HG03196 (cell line): Measurements from ENCODE around the gene MBP.
"Not testable (repeated sequence)": the region's sequence is repeated elsewhere in the genome, so short reads cannot be mapped to it uniquely, and the experiment has no call there.

Experiments
- ATAC-seq: cut with Tn5 transposase; IDR thresholded peaks from one replicate; pipeline ENCODE4 v1.9.1; 2021; ENCODE audit not compliant: unreplicated experiment

The MBP gene

GRCh38 chr18:76992226-76993084, 140.1 kb downstream of the MBP start:
- no peak for ATAC-seq

- no peak for ATAC-seq
These were observed 141.4 kb downstream of the MBP start for GRCh38 chr18:76991021-76991688.

GRCh38 chr18:76990343-76991020, 142.1 kb downstream of the MBP start:
- not testable (repeated sequence) for ATAC-seq

- no peak for ATAC-seq
These were observed 142.9 kb downstream of the MBP start for GRCh38 chr18:76989647-76990190.

GRCh38 chr18:76988827-76989646, 143.5 kb downstream of the MBP start:
- no peak for ATAC-seq

- ATAC-seq: no peak
These were observed 144.4 kb downstream of the MBP start for GRCh38 chr18:76988031-76988826.

GRCh38 chr18:76986406-76986805, 146.2 kb downstream of the MBP start:
- ATAC-seq: no peak

GRCh38 chr18:76985951-76986236, 146.7 kb downstream of the MBP start:
- ATAC-seq: no peak

- no peak for ATAC-seq
These were observed 147.2 kb downstream of the MBP start for GRCh38 chr18:76985156-76985950.

- no peak for ATAC-seq
These were observed 148.1 kb downstream of the MBP start for GRCh38 chr18:76984193-76985155.

- no peak for ATAC-seq
These were observed 149.0 kb downstream of the MBP start for GRCh38 chr18:76983613-76984051.

- peak; percentile 59 for ATAC-seq
These were observed 149.6 kb downstream of the MBP start for GRCh38 chr18:76982841-76983583.

GRCh38 chr18:76982038-76982437, 150.5 kb downstream of the MBP start:
- no peak for ATAC-seq

- ATAC-seq: peak; percentile 53
These were observed 151.1 kb downstream of the MBP start for GRCh38 chr18:76981396-76981968.

GRCh38 chr18:76980663-76981395, 151.8 kb downstream of the MBP start:
- peak; percentile 39 for ATAC-seq

GRCh38 chr18:76979906-76980305, 152.7 kb downstream of the MBP start:
- no peak for ATAC-seq
